HepG2 (cell line): ENCODE measurements around the gene CLDN14. TPM values are rescaled to one million over a fixed set of nuclear protein-coding genes. Genes with fewer than 3 reads are reported as not detected.

ENCODE experiments used
- CREB1 ChIP-seq, 2 experiments: fragments of 450-650 bp in 1 of 2; IDR thresholded peaks; 2 replicates each; pipeline ENCODE4 v1.6.1; 2016 to 2017; ENCODE audit warnings: control low read depth in 1 of 2, mild to moderate bottlenecking in 1 of 2, missing compliant biosample characterization in 1 of 2, missing genetic modification characterization in 1 of 2
- DR1 ChIP-seq: sonication (generic); formaldehyde crosslinking; IDR thresholded peaks from 2 replicates; pipeline ENCODE4 v1.8.0; 2021; ENCODE audit warnings: mild to moderate bottlenecking, missing genetic modification reagents, inconsistent platforms
- HDAC2 ChIP-seq: sonication (generic); formaldehyde crosslinking; IDR thresholded peaks from 2 replicates; pipeline ENCODE4 v1.4.0; 2020; ENCODE audit warnings: missing genetic modification reagents
- NR1H2 ChIP-seq: sonication (generic); formaldehyde crosslinking; IDR thresholded peaks from 2 replicates; pipeline ENCODE4 v1.8.1; 2022; ENCODE audit warnings: low read depth, missing genetic modification reagents, borderline replicate concordance
- ZEB1 ChIP-seq: IDR thresholded peaks from 2 replicates; pipeline ENCODE4 v1.6.1; 2012; ENCODE audit warnings: mild to moderate bottlenecking, low read depth, inconsistent platforms; ENCODE audit not compliant: insufficient replicate concordance
- ZIK1 ChIP-seq: sonication (generic); formaldehyde crosslinking; IDR thresholded peaks from 2 replicates; pipeline ENCODE4 v1.5.0; 2020; ENCODE audit warnings: mild to moderate bottlenecking, low read depth, missing genetic modification reagents, borderline replicate concordance
- ZNF614 ChIP-seq: IDR thresholded peaks from 2 replicates; pipeline ENCODE4 v1.6.1; 2018; ENCODE audit warnings: missing biosample characterization, missing genetic modification reagents, inconsistent platforms, borderline replicate concordance
- polyA plus RNA-seq, 8 experiments: library from polyadenylated mRNA; depleted of rRNA in 3 of 8; stranded (reverse) in 7 of 8; unstranded in 1 of 8; fragments of >200 nt; fragmentation: Illumina TruSeq in 4 of 8; extraction: Trizol in 4 of 8; gene quantifications; 2 replicates each; pipeline versions ENCODE4 v1.2.1 to v1.2.3, GENCODE V29; 2011 to 2016; ENCODE audit warnings: low read depth in 4 of 8, missing spikeins in 1 of 8, mixed read lengths in 1 of 8; ENCODE audit not compliant: insufficient read depth in 1 of 8
- total RNA-seq, 5 experiments: library from RNA; depleted of rRNA; stranded (reverse); fragments of >200 nt; fragmentation: Illumina TruSeq; extraction: Trizol; gene quantifications; 2 replicates each; pipeline ENCODE4 v1.2.3, GENCODE V29; 2016; ENCODE audit warnings: low read depth in 1 of 5
- TF ChIP-seq, protein P1 (sequence below): sonication (generic); formaldehyde crosslinking; IDR thresholded peaks from 2 replicates; pipeline ENCODE4 v1.5.0; 2020; ENCODE audit warnings: missing genetic modification reagents
- TF ChIP-seq, protein P2 (sequence below), 2 experiments: sonication (generic) in 1 of 2; formaldehyde crosslinking in 1 of 2; IDR thresholded peaks; 2 replicates each; pipeline versions ENCODE4 v1.4.0 to v1.6.1; 2016 to 2020; ENCODE audit warnings: borderline replicate concordance in 1 of 2, low read depth in 1 of 2, mild to moderate bottlenecking in 1 of 2, missing genetic modification reagents in 1 of 2
- TF ChIP-seq, protein P3 (sequence below): sonication (generic); formaldehyde crosslinking; IDR thresholded peaks from 2 replicates; pipeline ENCODE4 v1.4.0; 2020; ENCODE audit warnings: low read depth, mild to moderate bottlenecking, missing genetic modification reagents
- TF ChIP-seq, protein P4 (sequence below): sonication (generic); formaldehyde crosslinking; IDR thresholded peaks from 2 replicates; pipeline ENCODE4 v1.5.0; 2020; ENCODE audit warnings: missing genetic modification reagents
- TF ChIP-seq, protein P5 (sequence below): sonication (generic); formaldehyde crosslinking; IDR thresholded peaks from 2 replicates; pipeline ENCODE4 v1.5.1; 2020; ENCODE audit warnings: mild to moderate bottlenecking, moderate library complexity, missing genetic modification reagents
- TF ChIP-seq, protein P6 (sequence below): sonication (generic); formaldehyde crosslinking; IDR thresholded peaks from 2 replicates; pipeline ENCODE4 v1.8.1; 2023; ENCODE audit warnings: mild to moderate bottlenecking, inconsistent platforms, moderate library complexity, missing genetic modification reagents, borderline replicate concordance

Gene CLDN14
- total and polyA plus RNA-seq, 2 of the 13 experiments (the other 11 are each of a cell fraction or from before 2014, with no cell fraction given), result 1.1 to 1.4 TPM

DNA sequence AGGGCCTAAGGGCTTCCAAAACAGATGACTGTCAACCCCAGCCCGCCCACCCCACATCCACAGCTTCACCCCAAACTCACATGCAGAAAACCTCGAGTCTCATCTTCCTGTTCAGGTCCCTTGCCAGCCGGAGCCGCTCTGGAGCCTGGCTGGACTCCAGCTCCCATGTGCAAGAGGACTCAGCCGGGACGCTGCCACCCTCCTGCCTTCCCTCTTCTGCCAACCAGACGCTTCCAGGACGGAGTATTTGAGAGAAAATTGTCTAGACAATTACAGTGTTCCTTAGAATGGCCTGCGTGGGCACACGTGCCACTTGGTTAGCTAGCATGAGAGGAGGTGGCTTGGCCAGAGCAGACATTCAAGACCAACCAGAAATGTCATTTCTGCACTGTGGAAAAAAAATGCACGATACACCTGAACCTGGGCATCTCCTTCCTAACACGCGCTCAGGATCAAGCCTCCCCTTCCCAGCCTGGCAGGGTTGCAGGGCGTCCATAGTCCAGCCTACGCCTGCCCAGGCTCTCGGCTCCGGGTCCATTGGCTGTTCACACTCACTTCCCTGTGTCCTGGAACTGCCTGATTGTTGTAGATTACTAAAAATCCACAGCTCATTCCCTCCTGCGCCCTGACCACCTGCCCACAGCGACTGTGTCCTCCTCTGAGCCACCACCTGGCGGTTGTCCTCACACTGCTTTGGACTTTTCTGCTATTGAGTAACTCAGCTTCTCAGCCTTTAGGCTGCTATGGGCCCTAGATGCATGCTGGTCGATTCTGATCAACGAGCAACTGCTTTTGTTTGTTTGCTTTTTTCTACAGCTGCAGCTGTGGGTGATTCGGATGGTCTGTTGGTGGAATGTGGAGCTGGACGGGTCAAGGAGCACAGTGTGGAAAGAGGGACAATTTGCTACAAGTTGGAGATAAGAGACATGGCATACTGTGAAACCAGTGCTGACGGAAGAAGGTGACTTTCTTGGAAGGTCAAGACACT is at the start of gene CLDN14 (continued):
- TF ChIP-seq, protein P1, sequence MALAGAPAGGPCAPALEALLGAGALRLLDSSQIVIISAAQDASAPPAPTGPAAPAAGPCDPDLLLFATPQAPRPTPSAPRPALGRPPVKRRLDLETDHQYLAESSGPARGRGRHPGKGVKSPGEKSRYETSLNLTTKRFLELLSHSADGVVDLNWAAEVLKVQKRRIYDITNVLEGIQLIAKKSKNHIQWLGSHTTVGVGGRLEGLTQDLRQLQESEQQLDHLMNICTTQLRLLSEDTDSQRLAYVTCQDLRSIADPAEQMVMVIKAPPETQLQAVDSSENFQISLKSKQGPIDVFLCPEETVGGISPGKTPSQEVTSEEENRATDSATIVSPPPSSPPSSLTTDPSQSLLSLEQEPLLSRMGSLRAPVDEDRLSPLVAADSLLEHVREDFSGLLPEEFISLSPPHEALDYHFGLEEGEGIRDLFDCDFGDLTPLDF, result no peak
- TF ChIP-seq CREB1 (IDR thresholded peaks at IDR 0.05) (no peak), CREB1 (CRISPR knock-in tag; IDR thresholded peaks at IDR 0.05) (peak; percentile 74), ZEB1 (peak; percentile 90), ZNF614 (CRISPR knock-in tag) (peak; percentile 92), HDAC2 (peak; percentile 95), ZIK1 (CRISPR knock-in tag) (peak; percentile 37; the same call in 1 of the 2 replicates), DR1 (CRISPR knock-in tag) (peak; percentile 47; the same call in 1 of the 2 replicates), NR1H2 (CRISPR knock-in tag) (no peak)
- TF ChIP-seq, protein P2, sequence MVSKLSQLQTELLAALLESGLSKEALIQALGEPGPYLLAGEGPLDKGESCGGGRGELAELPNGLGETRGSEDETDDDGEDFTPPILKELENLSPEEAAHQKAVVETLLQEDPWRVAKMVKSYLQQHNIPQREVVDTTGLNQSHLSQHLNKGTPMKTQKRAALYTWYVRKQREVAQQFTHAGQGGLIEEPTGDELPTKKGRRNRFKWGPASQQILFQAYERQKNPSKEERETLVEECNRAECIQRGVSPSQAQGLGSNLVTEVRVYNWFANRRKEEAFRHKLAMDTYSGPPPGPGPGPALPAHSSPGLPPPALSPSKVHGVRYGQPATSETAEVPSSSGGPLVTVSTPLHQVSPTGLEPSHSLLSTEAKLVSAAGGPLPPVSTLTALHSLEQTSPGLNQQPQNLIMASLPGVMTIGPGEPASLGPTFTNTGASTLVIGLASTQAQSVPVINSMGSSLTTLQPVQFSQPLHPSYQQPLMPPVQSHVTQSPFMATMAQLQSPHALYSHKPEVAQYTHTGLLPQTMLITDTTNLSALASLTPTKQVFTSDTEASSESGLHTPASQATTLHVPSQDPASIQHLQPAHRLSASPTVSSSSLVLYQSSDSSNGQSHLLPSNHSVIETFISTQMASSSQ (IDR thresholded peaks at IDR 0.05; ENCODE audit: low read depth), result 0 out of 2 replicates have a peak, but pooled peaks have one; percentile 48
- TF ChIP-seq, protein P2 (CRISPR knock-in tag; IDR thresholded peaks at IDR 0.05; ENCODE audit: borderline replicate concordance), result no peak
- TF ChIP-seq, protein P3, sequence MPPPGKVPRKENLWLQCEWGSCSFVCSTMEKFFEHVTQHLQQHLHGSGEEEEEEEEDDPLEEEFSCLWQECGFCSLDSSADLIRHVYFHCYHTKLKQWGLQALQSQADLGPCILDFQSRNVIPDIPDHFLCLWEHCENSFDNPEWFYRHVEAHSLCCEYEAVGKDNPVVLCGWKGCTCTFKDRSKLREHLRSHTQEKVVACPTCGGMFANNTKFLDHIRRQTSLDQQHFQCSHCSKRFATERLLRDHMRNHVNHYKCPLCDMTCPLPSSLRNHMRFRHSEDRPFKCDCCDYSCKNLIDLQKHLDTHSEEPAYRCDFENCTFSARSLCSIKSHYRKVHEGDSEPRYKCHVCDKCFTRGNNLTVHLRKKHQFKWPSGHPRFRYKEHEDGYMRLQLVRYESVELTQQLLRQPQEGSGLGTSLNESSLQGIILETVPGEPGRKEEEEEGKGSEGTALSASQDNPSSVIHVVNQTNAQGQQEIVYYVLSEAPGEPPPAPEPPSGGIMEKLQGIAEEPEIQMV, result peak; percentile 73; the same call in 1 of the 2 replicates
- TF ChIP-seq, protein P4, sequence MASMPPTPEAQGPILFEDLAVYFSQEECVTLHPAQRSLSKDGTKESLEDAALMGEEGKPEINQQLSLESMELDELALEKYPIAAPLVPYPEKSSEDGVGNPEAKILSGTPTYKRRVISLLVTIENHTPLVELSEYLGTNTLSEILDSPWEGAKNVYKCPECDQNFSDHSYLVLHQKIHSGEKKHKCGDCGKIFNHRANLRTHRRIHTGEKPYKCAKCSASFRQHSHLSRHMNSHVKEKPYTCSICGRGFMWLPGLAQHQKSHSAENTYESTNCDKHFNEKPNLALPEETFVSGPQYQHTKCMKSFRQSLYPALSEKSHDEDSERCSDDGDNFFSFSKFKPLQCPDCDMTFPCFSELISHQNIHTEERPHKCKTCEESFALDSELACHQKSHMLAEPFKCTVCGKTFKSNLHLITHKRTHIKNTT, result no peak
- TF ChIP-seq, protein P5, sequence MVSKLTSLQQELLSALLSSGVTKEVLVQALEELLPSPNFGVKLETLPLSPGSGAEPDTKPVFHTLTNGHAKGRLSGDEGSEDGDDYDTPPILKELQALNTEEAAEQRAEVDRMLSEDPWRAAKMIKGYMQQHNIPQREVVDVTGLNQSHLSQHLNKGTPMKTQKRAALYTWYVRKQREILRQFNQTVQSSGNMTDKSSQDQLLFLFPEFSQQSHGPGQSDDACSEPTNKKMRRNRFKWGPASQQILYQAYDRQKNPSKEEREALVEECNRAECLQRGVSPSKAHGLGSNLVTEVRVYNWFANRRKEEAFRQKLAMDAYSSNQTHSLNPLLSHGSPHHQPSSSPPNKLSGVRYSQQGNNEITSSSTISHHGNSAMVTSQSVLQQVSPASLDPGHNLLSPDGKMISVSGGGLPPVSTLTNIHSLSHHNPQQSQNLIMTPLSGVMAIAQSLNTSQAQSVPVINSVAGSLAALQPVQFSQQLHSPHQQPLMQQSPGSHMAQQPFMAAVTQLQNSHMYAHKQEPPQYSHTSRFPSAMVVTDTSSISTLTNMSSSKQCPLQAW (CRISPR knock-in tag), result peak; percentile 97
- TF ChIP-seq, protein P6, sequence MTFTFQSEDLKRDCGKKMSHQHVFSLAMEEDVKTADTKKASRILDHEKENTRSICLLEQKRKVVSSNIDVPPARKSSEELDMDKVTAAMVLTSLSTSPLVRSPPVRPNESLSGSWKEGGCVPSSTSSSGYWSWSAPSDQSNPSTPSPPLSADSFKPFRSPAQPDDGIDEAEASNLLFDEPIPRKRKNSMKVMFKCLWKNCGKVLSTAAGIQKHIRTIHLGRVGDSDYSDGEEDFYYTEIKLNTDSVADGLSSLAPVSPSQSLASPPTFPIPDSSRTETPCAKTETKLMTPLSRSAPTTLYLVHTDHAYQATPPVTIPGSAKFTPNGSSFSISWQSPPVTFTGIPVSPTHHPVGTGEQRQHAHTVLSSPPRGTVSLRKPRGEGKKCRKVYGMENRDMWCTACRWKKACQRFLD, result 0 out of 2 replicates have a peak, but pooled peaks have one; percentile 22
